ENCODE measurements around the gene SH3TC2.

- TF ChIP-seq CTCF (IDR thresholded peaks at IDR 0.05) = no peak
- TF ChIP-seq POLR2A (IDR thresholded peaks at IDR 0.05) = no peak
Measured at GRCh38 chr5:149053072-149053695, 9.7 kb downstream of the SH3TC2 start.
